Measurements from ENCODE around the gene WNT7B.

Gene WNT7B

GRCh38 chr22:45905924-45906865 lies 70.8 kb downstream of the WNT7B start:
- Histone ChIP-seq H3K36me3 (no peaks in the 10 kb centered on the region), H3K27me3 (peaks cover 30% of the 10 kb centered on the region), H3K4me3 (no peak overlapping the region), H3K9me3 (no peaks in the 10 kb centered on the region), H4K20me1 (peaks cover 28% of the 10 kb centered on the region; the same call in 1 of the 2 replicates), H3K9ac (no peak overlapping the region), H3K27ac (no peak overlapping the region), H3K4me2 (no peak overlapping the region), H3K4me1 (peaks cover 44% of the 10 kb centered on the region)
- TF ChIP-seq Cebpa-rat (IDR thresholded peaks at IDR 0.05) = no peak

DNA sequence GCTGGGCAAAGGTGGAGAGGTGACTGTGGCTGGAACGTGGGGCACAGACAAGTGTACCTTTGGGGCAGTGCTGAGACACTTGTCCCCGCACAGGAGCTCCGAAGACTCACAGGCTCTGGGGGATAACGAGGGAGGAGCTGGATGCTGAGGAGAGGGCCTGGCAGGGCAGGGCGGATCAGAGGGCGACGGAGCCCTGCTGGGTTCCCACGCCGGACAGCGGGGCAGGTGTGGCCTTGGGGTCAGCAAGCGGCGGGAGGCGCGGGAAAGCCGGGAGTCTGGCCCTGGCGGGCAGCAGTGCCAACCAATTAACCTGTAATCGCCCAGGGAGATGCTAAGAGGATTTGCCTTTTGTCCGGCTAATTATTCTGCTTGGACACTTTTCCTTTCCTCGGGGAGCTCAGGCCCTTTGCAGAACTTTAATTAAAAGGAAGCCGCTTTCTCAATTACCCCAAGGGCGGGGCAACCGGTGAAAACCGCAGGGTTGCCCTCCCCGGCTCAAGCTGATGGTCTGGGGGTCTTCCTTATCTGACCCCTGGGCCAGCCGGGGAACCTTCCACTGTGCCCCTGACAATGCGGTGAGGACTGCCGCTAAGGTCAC lies 71.5 kb downstream of the WNT7B start:
- peaks cover 30% of the 10 kb centered on the region for H3K27me3 ChIP-seq
- peaks cover 28% of the 10 kb centered on the region; the same call in 1 of the 2 replicates for H4K20me1 ChIP-seq
- no peak overlapping the region for H3K27ac ChIP-seq
- H3K36me3 ChIP-seq = no peaks in the 10 kb centered on the region
- peaks cover 44% of the 10 kb centered on the region for H3K4me1 ChIP-seq
- TF ChIP-seq Cebpa-rat (IDR thresholded peaks at IDR 0.05) = no peak
- H3K4me3 ChIP-seq = no peak overlapping the region
- no peak overlapping the region for H3K9ac ChIP-seq
- no peak overlapping the region for H3K4me2 ChIP-seq
- no peaks in the 10 kb centered on the region for H3K9me3 ChIP-seq

- no peak overlapping the region for H3K27ac ChIP-seq
- H4K20me1 ChIP-seq = peaks cover 28% of the 10 kb centered on the region; the same call in 1 of the 2 replicates
- H3K27me3 ChIP-seq = peaks cover 30% of the 10 kb centered on the region
- peak overlapping the region; percentile 71; the same call in 1 of the 2 replicates for H3K4me2 ChIP-seq
- no peaks in the 10 kb centered on the region for H3K36me3 ChIP-seq
- no peak overlapping the region for H3K4me3 ChIP-seq
- no peaks in the 10 kb centered on the region for H3K9me3 ChIP-seq
- H3K9ac ChIP-seq = no peak overlapping the region
- peaks cover 37% of the 10 kb centered on the region for H3K4me1 ChIP-seq
- no peak for TF ChIP-seq Cebpa-rat (IDR thresholded peaks at IDR 0.05)
Observed at GRCh38 chr22:45904236-45904635, 72.7 kb downstream of the WNT7B start.

- Histone ChIP-seq H3K9ac (no peak overlapping the region), H3K27me3 (peaks cover 30% of the 10 kb centered on the region), H3K27ac (no peak overlapping the region), H3K36me3 (no peaks in the 10 kb centered on the region), H3K9me3 (no peaks in the 10 kb centered on the region), H3K4me1 (peaks cover 30% of the 10 kb centered on the region), H3K4me2 (peak overlapping the region; percentile 71), H4K20me1 (peaks cover 28% of the 10 kb centered on the region; the same call in 1 of the 2 replicates), H3K4me3 (no peak overlapping the region)
- no peak for TF ChIP-seq Cebpa-rat (IDR thresholded peaks at IDR 0.05)
Observed at GRCh38 chr22:45903355-45904135, 73.4 kb downstream of the WNT7B start.

- H3K4me2 ChIP-seq = no peak overlapping the region
- H4K20me1 ChIP-seq = peaks cover 21% of the 10 kb centered on the region; the same call in 1 of the 2 replicates
- peaks cover 19% of the 10 kb centered on the region for H3K27me3 ChIP-seq
- TF ChIP-seq Cebpa-rat (IDR thresholded peaks at IDR 0.05) = no peak
- H3K36me3 ChIP-seq = no peaks in the 10 kb centered on the region
- no peaks in the 10 kb centered on the region for H3K9me3 ChIP-seq
- no peak overlapping the region for H3K9ac ChIP-seq
- H3K27ac ChIP-seq = no peak overlapping the region
- peaks cover 24% of the 10 kb centered on the region for H3K4me1 ChIP-seq
- H3K4me3 ChIP-seq = no peak overlapping the region
Observed at GRCh38 chr22:45897736-45898135, 79.2 kb downstream of the WNT7B start.

GRCh38 chr22:45896964-45897538 lies 79.9 kb downstream of the WNT7B start:
- Histone ChIP-seq H4K20me1 (peaks cover 22% of the 10 kb centered on the region), H3K4me2 (no peak overlapping the region), H3K9ac (no peak overlapping the region), H3K27ac (no peak overlapping the region), H3K4me3 (no peak overlapping the region), H3K27me3 (peaks cover 18% of the 10 kb centered on the region), H3K36me3 (no peaks in the 10 kb centered on the region), H3K4me1 (peaks cover 25% of the 10 kb centered on the region), H3K9me3 (no peaks in the 10 kb centered on the region)
- TF ChIP-seq Cebpa-rat (IDR thresholded peaks at IDR 0.05) = no peak

- Histone ChIP-seq H4K20me1 (peaks cover 28% of the 10 kb centered on the region), H3K9ac (no peak overlapping the region), H3K4me1 (peaks cover 32% of the 10 kb centered on the region), H3K9me3 (no peaks in the 10 kb centered on the region), H3K4me2 (peak overlapping the region; percentile 51), H3K4me3 (no peak overlapping the region), H3K36me3 (no peaks in the 10 kb centered on the region), H3K27me3 (peaks cover 22% of the 10 kb centered on the region), H3K27ac (no peak overlapping the region)
- no peak for TF ChIP-seq Cebpa-rat (IDR thresholded peaks at IDR 0.05)
Observed at GRCh38 chr22:45896153-45896951, 80.6 kb downstream of the WNT7B start.

DNA sequence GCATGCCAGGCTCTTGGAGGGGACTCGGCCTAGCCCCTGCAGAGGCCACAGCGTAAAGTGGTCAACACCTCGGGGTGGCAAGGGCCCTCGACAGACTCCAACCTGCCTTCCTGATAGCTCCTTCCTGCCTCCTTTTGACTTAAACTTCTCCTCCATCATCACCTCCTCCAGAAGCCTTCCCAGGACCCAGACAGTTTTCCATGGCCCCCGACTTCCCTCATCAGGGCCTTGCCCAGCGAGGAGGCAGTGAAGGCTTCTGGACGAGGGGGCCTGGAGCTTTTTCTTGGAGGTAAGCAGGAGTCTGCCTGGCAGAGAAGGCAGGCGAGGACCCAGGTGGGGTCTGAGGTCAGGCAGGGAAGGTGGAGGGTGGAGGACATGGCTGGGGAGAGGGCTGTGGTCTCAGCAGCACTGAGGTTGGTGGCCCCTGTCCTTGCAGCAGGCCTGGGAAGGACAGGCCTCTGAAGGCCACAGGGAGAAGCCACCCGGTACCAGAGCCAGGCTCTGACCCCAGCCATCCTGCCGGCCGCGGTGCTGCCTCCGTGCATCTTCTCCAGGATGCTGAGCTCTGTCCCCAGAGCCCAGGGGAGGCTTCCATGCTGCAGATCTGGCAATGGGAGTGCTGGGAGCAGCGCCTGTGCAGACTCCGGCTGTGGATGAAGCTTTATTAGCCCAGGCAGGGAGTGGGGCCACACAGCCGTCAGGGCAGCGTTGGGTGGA lies 81.4 kb downstream of the WNT7B start:
- Histone ChIP-seq H4K20me1 (peaks cover 28% of the 10 kb centered on the region), H3K9ac (no peak overlapping the region), H3K27ac (no peak overlapping the region), H3K36me3 (no peaks in the 10 kb centered on the region), H3K27me3 (peaks cover 29% of the 10 kb centered on the region), H3K4me2 (peak overlapping the region; percentile 51), H3K4me1 (peaks cover 37% of the 10 kb centered on the region), H3K4me3 (no peak overlapping the region), H3K9me3 (no peaks in the 10 kb centered on the region)
- TF ChIP-seq Cebpa-rat (IDR thresholded peaks at IDR 0.05) = no peak

All from BLaER1 (cell line).